Adrenal gland (tissue), 5 donors: ENCODE data around the gene SOBP.

Experiments
- POLR2A ChIP-seq, 2 donors: fragments of 450-650 bp; IDR thresholded peaks; one replicate each; pipeline ENCODE4 v1.6.1; 2017; ENCODE audit warnings: antibody characterized with exemption in 2 of 2, mild to moderate bottlenecking in 2 of 2, moderate library complexity in 1 of 2
- TF ChIP-seq, protein P1 (sequence below), 6 experiments: fragments of 450-650 bp in 4 of 6; fragments of 200-600 bp in 2 of 6; sonication (generic) in 1 of 6; IDR thresholded peaks; 1 replicate in 5 of 6; 2 replicates in 1 of 6; pipeline versions ENCODE4 v1.5.1 to v1.8.0; 2016 to 2021; ENCODE audit warnings: antibody characterized with exemption in 6 of 6, mild to moderate bottlenecking in 2 of 6, moderate library complexity in 1 of 6
- donor health status: DM: no; HTN: no; CAD: no.

- no peak for TF ChIP-seq POLR2A (IDR thresholded peaks at IDR 0.05)
- TF ChIP-seq, protein P1, sequence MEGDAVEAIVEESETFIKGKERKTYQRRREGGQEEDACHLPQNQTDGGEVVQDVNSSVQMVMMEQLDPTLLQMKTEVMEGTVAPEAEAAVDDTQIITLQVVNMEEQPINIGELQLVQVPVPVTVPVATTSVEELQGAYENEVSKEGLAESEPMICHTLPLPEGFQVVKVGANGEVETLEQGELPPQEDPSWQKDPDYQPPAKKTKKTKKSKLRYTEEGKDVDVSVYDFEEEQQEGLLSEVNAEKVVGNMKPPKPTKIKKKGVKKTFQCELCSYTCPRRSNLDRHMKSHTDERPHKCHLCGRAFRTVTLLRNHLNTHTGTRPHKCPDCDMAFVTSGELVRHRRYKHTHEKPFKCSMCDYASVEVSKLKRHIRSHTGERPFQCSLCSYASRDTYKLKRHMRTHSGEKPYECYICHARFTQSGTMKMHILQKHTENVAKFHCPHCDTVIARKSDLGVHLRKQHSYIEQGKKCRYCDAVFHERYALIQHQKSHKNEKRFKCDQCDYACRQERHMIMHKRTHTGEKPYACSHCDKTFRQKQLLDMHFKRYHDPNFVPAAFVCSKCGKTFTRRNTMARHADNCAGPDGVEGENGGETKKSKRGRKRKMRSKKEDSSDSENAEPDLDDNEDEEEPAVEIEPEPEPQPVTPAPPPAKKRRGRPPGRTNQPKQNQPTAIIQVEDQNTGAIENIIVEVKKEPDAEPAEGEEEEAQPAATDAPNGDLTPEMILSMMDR (IDR thresholded peaks at IDR 0.05): no peak
Measured at GRCh38 chr6:107709341-107709740, 219.4 kb downstream of the SOBP start.
